GM23338 (cell line): Measurements from ENCODE around the gene ROS1. TPM values are rescaled to one million over a fixed set of nuclear protein-coding genes. Genes with fewer than 3 reads are reported as not detected.

Experiments
- ATAC-seq: fragments of 200-7000 bp; cut with Tn5 transposase; 3 replicates; pipeline ENCODE4 v1.9.1; 2020
- DNase-seq: peaks from one replicate; pipeline ENCODE4 v3.0.0-alpha.2; 2015; ENCODE audit warnings: low spot score
- H2AFZ ChIP-seq: fragments of 200-600 bp; sonication (generic); 2 replicates; pipeline ENCODE4 v1.8.0; 2016; ENCODE audit warnings: antibody characterized with exemption, mild to moderate bottlenecking, moderate library complexity
- H3F3A ChIP-seq: fragments of 200-600 bp; sonication (generic); replicated peaks from 2 replicates; pipeline ENCODE4 v1.8.0; 2017; ENCODE audit warnings: antibody characterized with exemption, mixed run types, low read depth
- H3K27ac ChIP-seq: fragments of 200-600 bp; sonication (generic); 2 replicates; pipeline ENCODE4 v1.6.1; 2016; ENCODE audit warnings: low read depth
- H3K27me3 ChIP-seq: fragments of 200-600 bp; sonication (generic); 2 replicates; pipeline ENCODE4 v1.8.0; 2016; ENCODE audit warnings: mild to moderate bottlenecking, mixed run types, moderate library complexity; ENCODE audit not compliant: insufficient read depth
- H3K36me3 ChIP-seq: fragments of 200-600 bp; sonication (generic); 2 replicates; pipeline ENCODE4 v1.8.0; 2016; ENCODE audit warnings: mild to moderate bottlenecking; ENCODE audit not compliant: insufficient read depth
- H3K4me1 ChIP-seq: fragments of 200-600 bp; sonication (generic); 2 replicates; pipeline ENCODE4 v1.8.0; 2016; ENCODE audit warnings: mild to moderate bottlenecking, moderate library complexity; ENCODE audit not compliant: insufficient read depth
- H3K4me2 ChIP-seq: fragments of 200-600 bp; sonication (generic); 2 replicates; pipeline ENCODE4 v1.7.1; 2017; ENCODE audit warnings: mixed run types
- H3K4me3 ChIP-seq: fragments of 200-600 bp; sonication (generic); 2 replicates; pipeline ENCODE4 v1.6.1; 2016; ENCODE audit warnings: mixed run types
- H3K79me2 ChIP-seq: fragments of 200-600 bp; sonication (generic); replicated peaks from 2 replicates; pipeline ENCODE4 v1.8.0; 2017; ENCODE audit warnings: mild to moderate bottlenecking; ENCODE audit not compliant: insufficient read depth
- H3K9me2 ChIP-seq: fragments of 200-600 bp; sonication (generic); 2 replicates; pipeline ENCODE4 v1.8.0; 2017; ENCODE audit not compliant: insufficient read depth
- H4K20me1 ChIP-seq: fragments of 200-600 bp; sonication (generic); replicated peaks from 2 replicates; pipeline ENCODE4 v1.8.0; 2017; ENCODE audit warnings: mild to moderate bottlenecking; ENCODE audit not compliant: insufficient read depth
- H3K27ac Mint-ChIP-seq: 2 replicates; pipeline ENCODE4 v1.8.0; 2020; ENCODE audit warnings: inconsistent platforms, mild to moderate bottlenecking, moderate library complexity, mixed read lengths
- H3K27me3 Mint-ChIP-seq: 3 replicates; pipeline ENCODE4 v1.8.0; 2022; ENCODE audit warnings: low read depth, mild to moderate bottlenecking, moderate library complexity, mixed read lengths, inconsistent platforms; ENCODE audit not compliant: insufficient read depth, poor library complexity
- H3K36me3 Mint-ChIP-seq: 3 replicates; pipeline ENCODE4 v1.8.0; 2021; ENCODE audit warnings: low read depth, mild to moderate bottlenecking, inconsistent platforms, moderate library complexity, mixed read lengths
- H3K4me1 Mint-ChIP-seq: 3 replicates; pipeline ENCODE4 v1.8.0; 2020; ENCODE audit warnings: mild to moderate bottlenecking, inconsistent platforms, mixed read lengths
- H3K4me3 Mint-ChIP-seq: 3 replicates; pipeline ENCODE4 v1.8.0; 2021; ENCODE audit warnings: moderate library complexity, mild to moderate bottlenecking, inconsistent platforms, mixed read lengths
- H3K9me3 Mint-ChIP-seq: 3 replicates; pipeline ENCODE4 v1.8.0; 2020; ENCODE audit warnings: moderate library complexity, mild to moderate bottlenecking, inconsistent platforms, mixed read lengths
- CREB1 ChIP-seq: fragments of 250-450 bp; sonication (Bioruptor Pico); IDR thresholded peaks from 2 replicates; pipeline ENCODE4 v1.5.0; 2020; ENCODE audit warnings: low read depth, mild to moderate bottlenecking, moderate library complexity
- CTCF ChIP-seq, 2 experiments: fragments of 200-600 bp in 1 of 2; sonication (generic) in 1 of 2; conservative IDR thresholded peaks; 2 replicates each; pipeline versions ENCODE4 v1.5.1 to v1.6.1; 2016 to 2017; ENCODE audit warnings: antibody characterized with exemption in 2 of 2, low read depth in 2 of 2, mild to moderate bottlenecking in 2 of 2, moderate library complexity in 1 of 2
- ETS1 ChIP-seq: IDR thresholded peaks from 2 replicates; pipeline ENCODE4 v1.6.1; 2016; ENCODE audit warnings: antibody characterized with exemption
- EZH2 ChIP-seq: fragments of 200-600 bp; sonication (generic); IDR thresholded peaks from one replicate; pipeline ENCODE4 v1.8.0; 2017; ENCODE audit warnings: antibody characterized with exemption, mild to moderate bottlenecking, low read depth; ENCODE audit not compliant: unreplicated experiment
- EZH2phosphoT487 ChIP-seq: fragments of 200-600 bp; sonication (generic); IDR thresholded peaks from one replicate; pipeline ENCODE4 v1.8.1; 2018; ENCODE audit warnings: antibody characterized with exemption; ENCODE audit not compliant: unreplicated experiment
- JUNB ChIP-seq: IDR thresholded peaks from one replicate; pipeline ENCODE4 v1.6.1; 2016; ENCODE audit warnings: antibody characterized with exemption; ENCODE audit not compliant: unreplicated experiment
- NANOG ChIP-seq: IDR thresholded peaks from 2 replicates; pipeline ENCODE4 v1.6.1; 2016; ENCODE audit warnings: antibody characterized with exemption, borderline replicate concordance
- POLR2AphosphoS5 ChIP-seq: IDR thresholded peaks from 2 replicates; pipeline ENCODE4 v1.6.1; 2016; ENCODE audit warnings: antibody characterized with exemption, low read depth
- REST ChIP-seq: IDR thresholded peaks from one replicate; pipeline ENCODE4 v1.6.1; 2018; ENCODE audit warnings: antibody characterized with exemption; ENCODE audit not compliant: unreplicated experiment
- STAT1 ChIP-seq: IDR thresholded peaks from one replicate; pipeline ENCODE4 v1.6.1; 2016; ENCODE audit warnings: antibody characterized with exemption; ENCODE audit not compliant: unreplicated experiment
- ZNF114 ChIP-seq: fragments of 250-450 bp; sonication (Bioruptor Pico); IDR thresholded peaks from 2 replicates; pipeline ENCODE4 v1.5.0; 2020; ENCODE audit warnings: mild to moderate bottlenecking, moderate library complexity
- ZNF331 ChIP-seq: fragments of 250-450 bp; sonication (Bioruptor Pico); IDR thresholded peaks from 2 replicates; pipeline ENCODE4 v1.5.0; 2020; ENCODE audit warnings: low read depth, mild to moderate bottlenecking, moderate library complexity
- ZNF462 ChIP-seq: fragments of 250-450 bp; sonication (Bioruptor Pico); IDR thresholded peaks from 2 replicates; pipeline ENCODE4 v1.5.0; 2020; ENCODE audit warnings: mild to moderate bottlenecking, moderate library complexity
- polyA plus RNA-seq: library from polyadenylated mRNA; unstranded; fragments of >200 nt; fragmentation: Nextera tagmentation; extraction: Ambion mirVana; gene quantifications from 2 replicates; pipeline ENCODE4 v1.2.1, GENCODE V29; 2016
- total RNA-seq: library from RNA; depleted of rRNA; stranded (reverse); fragments of >200 nt; shearing (Covaris generic); gene quantifications from 2 replicates; pipeline ENCODE4 v1.2.3, GENCODE V29; 2014

The ROS1 gene
- total and polyA plus RNA-seq, 2 experiments from 2014 or later, result not detected

- no peak for TF ChIP-seq ZNF462 (CRISPR knock-in tag)
- TF ChIP-seq EZH2, result no peak
- TF ChIP-seq ZNF331 (CRISPR knock-in tag), result no peak
These were observed 29.5 kb downstream of the ROS1 start (continued) for GRCh38 chr6:117396228-117396627.

GRCh38 chr6:117395164-117395563, 30.6 kb downstream of the ROS1 start:
- Mint-ChIP-seq H3K4me3 (no peak overlapping the region), H3K27me3 (peaks cover 2% of the 10 kb centered on the region)
- TF ChIP-seq CTCF (conservative IDR thresholded peaks at IDR 0.05; ENCODE audit: low read depth in 2 of 2), result no peak
- no peak for TF ChIP-seq EZH2phosphoT487
- no peak for TF ChIP-seq JUNB
- TF ChIP-seq CREB1 (CRISPR knock-in tag), result no peak
- TF ChIP-seq ZNF114 (CRISPR knock-in tag), result no peak
- TF ChIP-seq STAT1, result no peak
- TF ChIP-seq POLR2AphosphoS5, result no peak
- TF ChIP-seq ETS1, result no peak
- no peak for TF ChIP-seq REST
- no peak for TF ChIP-seq ZNF331 (CRISPR knock-in tag)
- no peak for TF ChIP-seq EZH2
- no peak for TF ChIP-seq NANOG

More at GRCh38 chr6:117395164-117395563, 30.6 kb downstream of the ROS1 start:
- Histone ChIP-seq H3K4me2 (no peak overlapping the region), H3F3A (no peaks in the 10 kb centered on the region), H4K20me1 (no peaks in the 10 kb centered on the region), H3K4me3 (no peak overlapping the region), H3K36me3 (no peaks in the 10 kb centered on the region), H3K4me1 (no peaks in the 10 kb centered on the region), H3K79me2 (no peaks in the 10 kb centered on the region), H2AFZ (no peak overlapping the region), H3K9me2 (no peaks in the 10 kb centered on the region), H3K27ac (no peak overlapping the region), H3K27me3 (no peaks in the 10 kb centered on the region)
- Mint-ChIP-seq H3K27ac (no peak overlapping the region), H3K36me3 (no peaks in the 10 kb centered on the region), H3K4me1 (no peaks in the 10 kb centered on the region), H3K9me3 (no peaks in the 10 kb centered on the region)
- ATAC-seq (no peak), DNase-seq (no peak)
